ENCODE data around the gene VWCE.

VWCE gene

GRCh38 chr11:61333550-61334433, 38.7 kb upstream of the VWCE start:
- no peak for TF ChIP-seq CTCF (IDR thresholded peaks at IDR 0.05; ENCODE audit: low read depth, low read length, missing control alignments)
- H3K4me3 ChIP-seq (ENCODE audit: low read depth, low read length): peak overlapping the region; percentile 72
- no peak for DNase-seq (ENCODE audit: low read depth)

GRCh38 chr11:61332797-61333549, 37.9 kb upstream of the VWCE start, which contains the start of the genes DDB1 and TKFC:
DDB1 (minus strand) TSS chr11:61333105; CDS start chr11:61332968, 137 bp downstream.
TKFC (plus strand) TSS chr11:61333228; CDS start chr11:61334729, 1,501 bp downstream.
- TF ChIP-seq CTCF (IDR thresholded peaks at IDR 0.05; ENCODE audit: low read depth, low read length, missing control alignments): no peak
- DNase-seq (ENCODE audit: low read depth): peak; percentile 69
- H3K4me3 ChIP-seq (ENCODE audit: low read depth, low read length): peak within 1 kb of the TSS; percentile 72

- DNase-seq (ENCODE audit: low read depth): no peak
- no peak for TF ChIP-seq CTCF (IDR thresholded peaks at IDR 0.05; ENCODE audit: low read depth, low read length, missing control alignments)
- H3K4me3 ChIP-seq (ENCODE audit: low read depth, low read length): peak overlapping the region; percentile 72
These were observed 37.2 kb upstream of the VWCE start for GRCh38 chr11:61332281-61332796.

GRCh38 chr11:61331651-61332050, 36.5 kb upstream of the VWCE start:
- DNase-seq (ENCODE audit: low read depth): no peak
- TF ChIP-seq CTCF (IDR thresholded peaks at IDR 0.05; ENCODE audit: low read depth, low read length, missing control alignments): no peak
- H3K4me3 ChIP-seq (ENCODE audit: low read depth, low read length): peak overlapping the region; percentile 72

GRCh38 chr11:61329871-61330270, 34.8 kb upstream of the VWCE start:
- H3K4me3 ChIP-seq (ENCODE audit: low read depth, low read length): no peak overlapping the region
- no peak for TF ChIP-seq CTCF (IDR thresholded peaks at IDR 0.05; ENCODE audit: low read depth, low read length, missing control alignments)
- DNase-seq (ENCODE audit: low read depth): no peak

- DNase-seq (ENCODE audit: low read depth): no peak
- TF ChIP-seq CTCF (IDR thresholded peaks at IDR 0.05; ENCODE audit: low read depth, low read length, missing control alignments): no peak
- no peak overlapping the region for H3K4me3 ChIP-seq (ENCODE audit: low read depth, low read length)
These were observed 33.2 kb upstream of the VWCE start for GRCh38 chr11:61328351-61328750.

Data from GM12864 (cell line).